Measurements from ENCODE around the gene SF3B6.
"Not testable (repeated sequence)": the region's sequence is repeated elsewhere in the genome, so short reads cannot be mapped to it uniquely, and the experiment has no call there.

The SF3B6 gene

GRCh38 chr2:24075915-24076848 is at the start of gene SF3B6:
Gene SF3B6, minus strand, starts transcription at chr2:24076326. Its CDS starts 97 bp downstream, at chr2:24076229.
- DNase-seq (ENCODE audit: low read depth in 2 of 2) = peak; percentile 98 to 99

- DNase-seq (ENCODE audit: low read depth in 2 of 2) = no peak
These were observed 47.9 kb upstream of the SF3B6 start for GRCh38 chr2:24123922-24124580.

GRCh38 chr2:24123195-24123921 is 47.2 kb upstream of the SF3B6 start, which contains the start of the genes FAM228B and PFN4:
Gene FAM228B, plus strand, starts transcription at chr2:24123469. Its CDS starts 893 bp downstream, at chr2:24124362.
Gene PFN4, minus strand, starts transcription at chr2:24123334. Its CDS starts 799 bp downstream, at chr2:24122535.
- DNase-seq (ENCODE audit: low read depth in 2 of 2) = peak; percentile 31 to 33

DNA sequence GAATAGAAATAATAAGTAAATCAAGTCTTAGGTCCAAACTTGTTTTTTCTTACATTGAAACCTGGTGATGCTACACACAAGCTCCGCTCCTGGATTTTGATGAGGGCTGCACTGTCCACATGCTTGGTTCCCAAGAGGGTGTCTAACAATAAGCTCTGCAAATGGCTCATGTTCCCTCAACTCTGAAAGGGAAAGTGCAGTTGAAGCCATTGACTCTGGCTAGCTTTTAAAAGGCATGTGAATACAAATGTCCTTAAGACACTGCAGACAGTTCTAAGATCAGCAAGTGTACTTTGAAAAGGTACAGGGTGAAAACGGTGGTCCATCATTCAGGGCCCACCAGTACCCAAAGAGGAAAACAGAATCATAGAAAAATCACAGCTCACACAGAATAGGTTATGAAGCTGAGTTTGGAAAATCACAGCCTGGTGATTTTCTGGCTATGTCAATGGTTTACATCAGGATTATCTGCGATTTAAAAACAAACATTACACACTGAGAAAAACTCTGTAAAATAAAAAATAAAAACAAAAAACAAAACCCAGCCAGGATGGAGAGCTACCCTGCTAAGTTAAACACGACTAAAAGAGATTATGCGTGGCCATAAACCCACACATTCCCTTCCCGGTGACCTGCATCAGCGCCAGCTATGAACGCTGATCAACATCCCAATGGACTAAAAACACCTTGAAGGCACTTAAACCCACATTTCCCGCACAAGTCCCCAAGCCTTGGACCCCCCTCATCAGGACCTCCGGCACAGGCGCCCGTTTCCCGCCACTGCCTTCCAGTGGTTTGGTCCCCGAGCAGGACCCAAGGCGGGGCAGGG is 46.5 kb upstream of the SF3B6 start:
- DNase-seq (ENCODE audit: low read depth in 2 of 2) = no peak

GRCh38 chr2:24121469-24121868 is 45.3 kb upstream of the SF3B6 start:
- no peak for DNase-seq (ENCODE audit: low read depth in 2 of 2)

- DNase-seq (ENCODE audit: low read depth in 2 of 2) = no peak
These were observed 44.9 kb upstream of the SF3B6 start for GRCh38 chr2:24121066-24121465.

GRCh38 chr2:24117902-24118301 is 41.8 kb upstream of the SF3B6 start:
- no peak for DNase-seq (ENCODE audit: low read depth in 2 of 2)

GRCh38 chr2:24115057-24115456 is 38.9 kb upstream of the SF3B6 start:
- DNase-seq (ENCODE audit: low read depth in 2 of 2) = no peak

DNA sequence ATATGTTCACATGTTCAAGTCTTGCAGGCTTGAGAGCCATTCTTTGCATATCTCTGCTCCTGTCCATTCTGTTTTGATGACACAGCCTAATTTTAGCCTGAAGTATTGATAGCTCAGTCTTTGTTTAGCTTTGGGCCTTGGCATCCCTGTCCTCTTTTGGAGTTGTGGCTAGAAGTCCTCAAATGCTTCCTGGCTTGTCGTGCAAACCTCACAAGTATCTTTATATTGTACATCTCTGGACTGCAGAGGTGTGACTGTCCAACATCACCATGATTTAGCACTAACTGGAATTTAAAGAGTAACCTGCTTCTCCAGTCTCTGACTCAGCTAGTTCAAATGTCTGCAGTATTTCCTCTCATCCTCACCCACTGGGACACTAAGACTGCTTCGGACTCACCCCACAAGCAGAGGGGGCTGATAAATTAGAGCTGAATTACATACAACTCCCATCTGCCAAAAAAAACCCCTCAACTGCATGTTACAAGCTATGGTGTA is 35.3 kb upstream of the SF3B6 start:
- DNase-seq (ENCODE audit: low read depth in 2 of 2) = no peak

DNA sequence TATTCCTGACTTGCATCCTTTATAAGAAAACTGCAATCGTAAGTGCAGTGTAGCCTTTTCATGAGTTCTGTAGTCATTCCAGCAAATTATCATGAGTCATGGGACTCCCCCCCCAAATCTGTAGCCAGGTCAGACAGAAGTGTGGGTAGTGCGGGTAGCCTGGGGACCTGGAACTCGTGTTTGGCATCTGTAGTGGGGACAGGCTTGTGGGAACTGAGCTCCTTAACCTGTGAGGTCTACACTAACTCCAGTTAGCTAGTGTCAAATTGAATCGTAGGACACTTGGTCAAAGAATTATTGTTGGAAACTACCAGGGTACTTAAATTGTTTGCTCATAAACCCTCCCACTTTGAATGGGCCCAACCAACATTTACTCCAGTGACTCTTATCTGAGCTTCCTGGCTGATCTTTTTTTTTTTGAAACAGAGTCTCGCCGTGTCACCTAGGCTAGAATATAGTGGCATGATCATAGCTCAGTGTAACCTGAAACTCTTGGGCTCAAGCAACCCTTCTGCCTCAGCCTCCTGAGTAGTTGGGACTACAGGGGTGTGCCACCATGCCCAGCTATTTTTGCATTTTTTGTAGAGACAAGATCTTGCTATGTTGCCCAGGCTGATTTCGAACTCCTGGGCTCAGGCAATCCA is 34.7 kb upstream of the SF3B6 start:
- DNase-seq (ENCODE audit: low read depth in 2 of 2) = no peak

DNA sequence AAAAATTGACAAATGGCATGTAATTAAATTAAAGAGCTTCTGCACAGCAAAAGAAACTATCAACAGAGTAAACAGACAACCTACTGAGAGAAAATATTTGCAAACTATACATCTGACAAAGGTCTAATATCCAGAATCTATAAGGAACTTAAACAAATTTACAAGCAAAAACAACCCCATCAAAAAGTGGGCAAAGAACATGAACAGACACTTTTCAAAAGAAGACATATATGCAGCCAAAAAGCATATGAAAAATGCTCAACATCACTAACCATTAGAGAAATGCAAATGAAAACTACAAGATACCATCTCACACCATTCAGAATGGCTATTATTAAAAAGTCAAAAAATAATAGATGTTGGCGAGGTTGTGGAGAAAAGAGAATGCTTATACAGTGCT is 33.3 kb upstream of the SF3B6 start:
- DNase-seq (ENCODE audit: low read depth in 2 of 2) = not testable (repeated sequence)

DNA sequence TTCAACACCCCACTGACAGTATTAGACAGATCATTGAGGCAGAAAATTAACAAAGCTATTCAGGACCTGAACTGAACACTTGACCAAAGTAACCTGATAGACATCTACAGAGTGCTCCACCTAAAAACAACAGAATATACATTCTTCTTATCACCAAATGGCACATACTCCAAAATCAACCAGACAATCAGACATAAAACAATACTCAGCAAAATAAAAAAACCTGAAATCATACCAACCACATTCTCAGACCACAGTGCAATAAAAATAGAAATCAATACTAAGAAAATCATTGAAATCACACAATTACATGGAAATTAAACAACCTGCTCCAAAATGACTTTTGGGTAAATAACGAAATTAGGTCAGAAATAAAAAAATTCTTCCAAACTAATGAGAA is 31.2 kb upstream of the SF3B6 start:
- no peak for DNase-seq (ENCODE audit: low read depth in 2 of 2)

GRCh38 chr2:24106786-24107185 is 30.7 kb upstream of the SF3B6 start:
- DNase-seq (ENCODE audit: low read depth in 2 of 2) = no peak

- no peak for DNase-seq (ENCODE audit: low read depth in 2 of 2)
These were observed 29.7 kb upstream of the SF3B6 start for GRCh38 chr2:24105816-24106215.

DNA sequence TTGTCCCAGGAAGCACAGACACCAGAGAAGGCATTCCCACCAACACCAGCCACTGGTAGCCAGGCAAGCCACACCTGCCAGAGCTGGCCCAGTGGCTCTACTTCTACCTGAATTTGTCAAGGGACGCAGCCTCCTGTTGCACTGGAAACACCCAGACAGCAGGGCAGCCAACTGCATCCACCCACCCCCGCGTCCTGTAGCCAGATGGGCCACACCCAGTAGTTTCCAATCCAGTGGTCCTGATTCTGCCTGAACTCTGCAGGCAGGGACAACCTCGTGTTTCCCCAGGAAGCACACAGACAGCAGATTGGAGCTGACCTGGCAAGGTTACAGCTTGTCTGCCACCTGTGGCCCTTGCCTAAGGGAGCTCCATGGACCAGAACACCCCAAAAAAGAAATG is 28.8 kb upstream of the SF3B6 start:
- DNase-seq (ENCODE audit: low read depth in 2 of 2) = no peak

DNA sequence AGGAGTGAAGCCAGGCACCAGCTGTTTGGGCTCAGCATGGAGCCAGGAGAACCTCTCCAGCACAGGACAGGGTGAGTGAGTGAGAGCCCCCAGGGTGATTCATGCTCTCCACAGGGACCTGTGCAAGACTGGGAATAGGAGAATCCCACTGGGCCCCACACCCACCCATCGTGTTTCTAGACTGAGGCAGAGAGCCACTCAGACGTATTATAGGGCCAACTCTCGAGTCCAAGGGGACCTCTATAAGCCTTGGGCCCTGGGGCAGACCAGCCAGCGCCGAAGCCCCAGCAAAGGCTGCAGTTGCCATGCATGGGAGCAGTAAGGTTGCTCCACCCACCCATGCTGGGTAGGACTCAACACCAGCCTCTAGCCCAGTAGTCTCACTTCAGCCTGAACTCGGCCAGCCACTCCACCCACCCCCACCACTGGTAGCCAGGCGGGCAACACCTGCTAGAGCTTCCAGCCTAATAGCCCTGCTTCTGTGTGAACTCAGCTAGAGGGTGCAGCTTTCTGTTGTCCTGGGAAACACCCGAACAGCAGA is 28.1 kb upstream of the SF3B6 start:
- no peak for DNase-seq (ENCODE audit: low read depth in 2 of 2)

DNA sequence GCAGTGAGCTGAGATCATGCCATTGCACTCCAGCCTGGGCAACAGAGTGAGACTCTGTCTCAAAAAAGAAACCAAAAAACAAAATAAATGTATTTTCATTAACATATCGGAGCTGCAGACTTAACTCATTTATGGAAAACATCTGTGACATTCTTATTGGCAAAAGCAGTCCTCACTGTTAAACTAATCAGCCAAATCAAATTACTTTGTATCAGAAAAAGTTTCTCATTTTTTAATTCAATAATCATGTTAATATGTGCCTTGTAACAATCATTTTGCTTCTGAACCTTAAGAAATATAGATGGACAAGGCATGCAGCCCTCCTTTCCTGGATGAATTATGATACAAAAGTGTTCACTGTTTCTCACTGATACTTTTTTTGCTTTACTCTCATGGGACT is 26.6 kb upstream of the SF3B6 start:
- no peak for DNase-seq (ENCODE audit: low read depth in 2 of 2)

DNA sequence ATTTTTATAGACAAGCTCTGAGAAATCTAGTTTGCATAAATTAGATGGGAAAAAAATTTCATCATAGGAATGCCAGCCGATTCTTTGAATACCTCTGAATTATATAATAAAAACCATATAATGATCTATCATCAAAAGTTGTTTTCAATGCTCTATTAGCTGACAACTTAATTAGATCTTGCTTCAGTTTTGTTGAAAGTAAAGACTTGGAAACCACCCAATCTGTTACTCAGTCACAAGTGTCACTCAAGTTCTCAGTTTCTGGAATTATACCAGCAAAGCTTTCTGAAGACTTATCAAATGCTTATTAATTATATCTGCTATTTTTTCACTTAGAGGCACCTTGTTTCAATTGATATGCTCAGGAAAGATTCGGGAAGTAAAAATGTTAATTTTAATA is 25.9 kb upstream of the SF3B6 start:
- no peak for DNase-seq (ENCODE audit: low read depth in 2 of 2)

GRCh38 chr2:24100732-24101131 is 24.6 kb upstream of the SF3B6 start:
- not testable (repeated sequence) for DNase-seq (ENCODE audit: low read depth in 2 of 2)

DNA sequence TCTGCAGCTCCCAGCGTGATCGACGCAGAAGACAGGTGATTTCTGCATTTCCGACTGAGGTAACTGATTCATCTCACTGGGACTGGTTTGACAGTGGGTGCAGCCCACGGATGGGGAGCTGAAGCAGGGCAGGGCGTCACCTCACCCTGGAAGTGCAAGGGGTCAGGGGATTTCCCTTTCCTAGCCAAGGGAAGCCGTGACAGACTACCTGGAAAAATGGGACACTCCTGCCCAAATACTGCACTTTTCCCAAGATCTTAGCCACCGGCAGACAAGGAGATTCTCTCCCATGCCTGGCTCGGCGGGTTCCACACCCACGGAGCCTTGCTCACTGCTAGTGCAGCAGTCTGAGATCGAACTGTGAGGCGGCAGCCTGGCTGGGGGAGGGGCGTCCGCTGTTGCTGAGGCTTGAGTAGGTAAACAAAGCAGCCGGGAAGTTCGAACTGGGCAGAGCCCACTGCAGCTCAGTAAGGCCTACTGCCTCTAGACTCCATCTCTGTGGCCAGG is 19.1 kb upstream of the SF3B6 start:
- not testable (repeated sequence) for DNase-seq (ENCODE audit: low read depth in 2 of 2)

Measured in stimulated activated CD8-positive, alpha-beta memory T cell treated with anti-CD3 and anti-CD28 coated beads, Interleukin-2, amount 100 ng/mL, for 1 hour (primary cell).